GM21528 (cell line): ENCODE data around the gene MAPKAP1.

Source experiments
- ATAC-seq: cut with Tn5 transposase; IDR thresholded peaks from one replicate; pipeline ENCODE4 v1.9.1; 2021; ENCODE audit warnings: mild to moderate bottlenecking, moderate library complexity; ENCODE audit not compliant: unreplicated experiment, low FRiP score

The MAPKAP1 gene

GRCh38 chr9:125426926-125427325 lies 280.1 kb downstream of the MAPKAP1 start:
- no peak for ATAC-seq

GRCh38 chr9:125425901-125426515 lies 281.0 kb downstream of the MAPKAP1 start:
- no peak for ATAC-seq

- no peak for ATAC-seq
Observed at GRCh38 chr9:125425170-125425897, 281.7 kb downstream of the MAPKAP1 start.

DNA sequence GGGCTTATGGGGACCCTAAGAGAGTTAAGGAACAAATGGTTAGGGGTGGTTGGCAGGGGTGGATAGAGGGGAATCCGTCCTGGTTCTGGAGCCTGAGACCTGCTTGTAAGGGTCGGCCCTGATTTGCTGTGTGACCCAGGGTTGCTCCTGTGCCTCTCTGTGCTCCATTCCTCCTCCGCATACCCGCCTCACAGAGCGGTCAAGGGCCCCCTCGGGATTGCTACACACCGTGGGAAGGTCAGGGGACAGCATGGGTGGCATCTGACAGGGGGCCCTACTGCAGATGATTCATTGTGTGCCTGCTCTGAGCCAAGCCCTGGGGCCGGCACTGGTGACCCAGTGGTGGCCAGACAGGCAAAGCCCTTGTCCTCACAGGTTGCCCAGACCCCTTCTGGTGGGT lies 283.0 kb downstream of the MAPKAP1 start:
- ATAC-seq, result no peak

DNA sequence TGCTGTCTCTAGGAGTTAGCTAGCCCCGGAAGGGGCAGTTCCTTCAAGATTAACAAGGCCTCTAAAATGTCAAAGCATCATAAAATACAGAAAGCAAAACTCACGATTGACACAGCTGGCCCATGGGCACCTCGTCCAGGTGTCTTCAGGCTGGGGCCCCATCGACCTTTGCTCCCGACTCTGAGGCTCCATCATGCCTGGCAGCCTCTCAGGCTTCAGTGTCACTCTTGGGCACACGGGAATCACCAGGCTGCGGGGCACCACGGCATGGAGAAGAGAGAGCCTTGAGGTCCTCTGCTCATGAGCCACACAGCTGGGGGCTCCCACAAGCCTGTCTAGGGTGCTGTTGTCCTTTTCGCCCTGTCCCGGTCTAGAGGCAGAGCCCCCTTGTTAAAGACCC lies 284.2 kb downstream of the MAPKAP1 start:
- ATAC-seq, result no peak

DNA sequence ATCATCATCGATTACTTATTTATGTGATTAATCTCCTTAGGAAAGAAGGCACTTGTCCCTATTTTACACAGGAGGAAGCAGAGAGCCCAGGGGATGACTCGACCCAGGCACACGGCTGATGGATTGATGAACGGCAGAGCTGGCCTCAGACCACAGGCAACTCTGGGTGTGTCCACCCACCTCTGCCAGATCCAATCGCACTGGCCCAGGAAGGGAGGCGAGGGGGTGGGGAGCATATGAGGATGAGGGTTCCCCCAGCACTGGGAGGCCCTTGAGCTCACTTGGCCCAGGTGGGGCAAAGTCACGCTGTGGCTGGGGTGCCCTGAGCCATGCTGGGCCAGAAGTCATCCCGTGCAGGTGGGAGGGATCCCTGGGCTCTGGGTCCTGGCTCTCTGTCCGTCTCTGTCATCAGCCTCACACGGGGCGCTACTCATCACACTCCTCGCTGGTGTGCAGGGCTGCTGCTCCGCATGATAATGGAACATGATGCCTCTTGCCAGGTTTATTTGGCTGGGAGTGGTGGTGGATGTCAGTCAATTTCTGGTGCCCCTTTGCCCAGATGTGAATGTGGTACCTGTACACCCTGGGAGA lies 285.3 kb downstream of the MAPKAP1 start:
- ATAC-seq, result no peak

- ATAC-seq, result no peak
Observed at GRCh38 chr9:125421166-125421565, 285.8 kb downstream of the MAPKAP1 start.

- no peak for ATAC-seq
Observed at GRCh38 chr9:125418404-125418803, 288.6 kb downstream of the MAPKAP1 start.

DNA sequence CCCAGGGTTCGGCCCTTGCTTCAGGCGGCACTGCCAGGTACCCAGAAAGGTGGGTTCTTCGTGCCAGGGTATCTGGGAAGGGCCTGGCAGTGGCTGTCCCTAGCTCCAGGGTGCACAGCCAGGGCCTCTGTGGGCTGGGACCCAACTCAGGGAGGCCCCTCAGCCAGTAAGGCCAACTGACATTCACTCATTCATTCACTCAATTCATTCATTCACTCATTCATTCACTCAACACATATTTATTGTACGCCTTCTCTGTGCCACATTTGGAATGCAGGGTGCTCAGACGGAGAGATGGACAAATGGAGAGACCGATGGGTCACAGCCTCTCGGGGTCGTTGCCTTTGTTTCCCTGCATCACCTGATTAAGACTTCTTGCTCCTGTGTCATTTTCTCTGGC lies 290.5 kb downstream of the MAPKAP1 start:
- ATAC-seq, result no peak

GRCh38 chr9:125415583-125416460 lies 291.2 kb downstream of the MAPKAP1 start:
- no peak for ATAC-seq

GRCh38 chr9:125413579-125413978 lies 293.4 kb downstream of the MAPKAP1 start:
- no peak for ATAC-seq

GRCh38 chr9:125412166-125412565 lies 294.8 kb downstream of the MAPKAP1 start:
- no peak for ATAC-seq

- no peak for ATAC-seq
Observed at GRCh38 chr9:125411171-125411756, 295.7 kb downstream of the MAPKAP1 start.

DNA sequence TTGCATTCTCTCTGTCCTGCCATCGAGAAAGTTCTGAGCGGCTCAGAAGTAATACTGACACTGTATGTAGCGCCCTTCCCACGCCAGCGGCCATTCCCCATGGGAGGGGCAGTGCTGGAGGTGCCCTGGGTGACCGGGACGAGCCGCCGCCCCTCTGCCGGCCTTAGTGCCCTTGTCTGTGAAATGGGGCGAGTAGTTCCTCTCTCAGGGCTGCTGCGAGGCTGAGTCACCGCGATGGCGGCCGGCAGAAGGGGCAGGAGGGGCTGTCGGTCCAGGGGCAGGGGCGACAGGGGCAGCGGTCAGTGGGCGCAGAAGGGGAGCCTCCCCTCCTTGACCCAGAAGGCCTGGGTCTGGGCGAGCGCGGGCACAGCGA lies 296.5 kb downstream of the MAPKAP1 start:
- no peak for ATAC-seq

DNA sequence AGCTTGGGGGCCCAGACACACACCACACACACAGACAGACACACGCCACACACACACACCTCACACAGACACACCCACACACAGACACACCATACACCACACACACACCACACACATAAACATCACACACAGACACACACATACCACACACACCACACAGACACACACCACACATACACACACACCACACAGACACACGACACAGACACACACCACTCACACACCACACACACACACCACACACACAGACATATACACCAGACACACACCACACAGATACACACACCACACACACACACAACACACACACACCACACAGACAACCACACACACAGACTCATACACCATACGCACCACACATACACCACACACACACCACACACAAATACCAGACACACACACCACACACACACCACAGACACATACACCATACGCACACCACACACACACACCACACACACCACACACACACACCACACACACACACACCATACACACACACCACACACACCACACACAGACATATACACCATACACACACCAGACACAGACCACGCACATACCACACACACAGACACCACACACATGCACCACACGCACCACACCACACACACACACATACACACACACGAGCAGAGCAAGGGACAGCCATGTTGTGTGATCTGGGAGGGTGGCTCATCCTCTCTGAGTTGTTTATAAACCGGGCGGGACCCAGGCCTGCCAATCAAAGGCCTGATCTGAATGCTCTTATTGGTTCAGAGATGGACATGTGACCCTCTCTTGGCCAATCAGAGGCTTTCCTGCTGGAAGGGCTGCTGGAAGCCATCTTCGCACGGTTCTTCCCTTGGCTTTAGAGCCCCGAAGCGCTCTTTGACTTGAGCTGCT lies 297.1 kb downstream of the MAPKAP1 start:
- ATAC-seq, result no peak

GRCh38 chr9:125409217-125409636 lies 297.8 kb downstream of the MAPKAP1 start:
- no peak for ATAC-seq

GRCh38 chr9:125407974-125408900 lies 298.8 kb downstream of the MAPKAP1 start:
- ATAC-seq, result no peak

- no peak for ATAC-seq
Observed at GRCh38 chr9:125407432-125407973, 299.5 kb downstream of the MAPKAP1 start.

GRCh38 chr9:125406810-125407087 lies 300.3 kb downstream of the MAPKAP1 start:
- no peak for ATAC-seq
